HG03039 (cell line): ENCODE results near the gene MRRF.

Source experiments
- ATAC-seq: cut with Tn5 transposase; IDR thresholded peaks from one replicate; pipeline ENCODE4 v1.9.1; 2021; ENCODE audit warnings: mild to moderate bottlenecking, moderate library complexity; ENCODE audit not compliant: unreplicated experiment

The MRRF gene

GRCh38 chr9:122228191-122228567 is 36.5 kb upstream of the MRRF start:
- no peak for ATAC-seq

- ATAC-seq, result no peak
Observed at GRCh38 chr9:122228568-122229484, 35.9 kb upstream of the MRRF start, which contains the start of gene LHX6. Gene LHX6, minus strand, starts transcription at chr9:122228957. Its CDS starts 217 bp downstream, at chr9:122228740.

- ATAC-seq, result no peak
Observed at GRCh38 chr9:122229485-122229837, 35.2 kb upstream of the MRRF start.

- no peak for ATAC-seq
Observed at GRCh38 chr9:122232796-122233306, 31.8 kb upstream of the MRRF start.

GRCh38 chr9:122234022-122234748 is 30.5 kb upstream of the MRRF start:
- ATAC-seq, result no peak

- no peak for ATAC-seq
Observed at GRCh38 chr9:122236681-122237080, 28.0 kb upstream of the MRRF start.

- ATAC-seq, result no peak
Observed at GRCh38 chr9:122239722-122240121, 25.0 kb upstream of the MRRF start.

- no peak for ATAC-seq
Observed at GRCh38 chr9:122244349-122244748, 20.3 kb upstream of the MRRF start.

GRCh38 chr9:122246666-122247065 is 18.0 kb upstream of the MRRF start:
- no peak for ATAC-seq

- no peak for ATAC-seq
Observed at GRCh38 chr9:122248448-122248865, 16.2 kb upstream of the MRRF start.

GRCh38 chr9:122251351-122251750 is 13.3 kb upstream of the MRRF start:
- no peak for ATAC-seq

GRCh38 chr9:122252796-122253195 is 11.9 kb upstream of the MRRF start:
- ATAC-seq, result no peak

- ATAC-seq, result no peak
Observed at GRCh38 chr9:122254761-122255160, 9.9 kb upstream of the MRRF start.

- ATAC-seq, result no peak
Observed at GRCh38 chr9:122256206-122256605, 8.5 kb upstream of the MRRF start.

- no peak for ATAC-seq
Observed at GRCh38 chr9:122258886-122259415, 5.7 kb upstream of the MRRF start.

- ATAC-seq, result no peak
Observed at GRCh38 chr9:122261469-122261881, 3.2 kb upstream of the MRRF start.

GRCh38 chr9:122262073-122262472 is 2.6 kb upstream of the MRRF start:
- ATAC-seq, result no peak

- ATAC-seq, result no peak
Observed at GRCh38 chr9:122263699-122264349, 858 bp upstream of the MRRF start.

GRCh38 chr9:122265149-122265915 is 650 bp downstream of the MRRF start:
- peak; percentile 9 for ATAC-seq
